Measurements from ENCODE around the gene P2RX3. TPM values are rescaled to one million over a fixed set of nuclear protein-coding genes. Genes with fewer than 3 reads are reported as not detected.
A peak's percentile ranks its signal among the peaks of the same experiment; 100 is the strongest.

P2RX3 gene
- total RNA-seq, 4 donors from 2014 or later = not detected

GRCh38 chr11:57303280-57303989 lies 34.7 kb upstream of the P2RX3 start:
- no peak overlapping the region for H3K4me3 ChIP-seq
- no peaks in the 10 kb centered on the region for H3K27me3 ChIP-seq
- WGBS = 89% methylated on average over 17 of the region's 17 CpGs
- TF ChIP-seq CTCF (IDR thresholded peaks at IDR 0.05) = no peak
- TF ChIP-seq POLR2A (IDR thresholded peaks at IDR 0.05; ENCODE audit: low read depth) = no peak
- no peak for TF ChIP-seq EP300 (IDR thresholded peaks at IDR 0.05)
- TF ChIP-seq POLR2AphosphoS5 (IDR thresholded peaks at IDR 0.05) = no peak
- H3K27ac ChIP-seq (replicated peaks in 1 of 4) = peak overlapping the region in 2 of 4 donors; percentile 10 to 19
- peaks cover 6 to 20% (median 16%) of the 10 kb centered on the region in 4 donors for H3K9me3 ChIP-seq
- no peak for DNase-seq (ENCODE audit: extremely low spot score)
- H3K36me3 ChIP-seq = peaks cover 48 to 77% (median 70%) of the 10 kb centered on the region in 4 donors
- intact Hi-C loops (cut with DNase I) = no loop called here
- H3K4me1 ChIP-seq = peaks cover 41 to 54% (median 50%) of the 10 kb centered on the region in 4 donors

- DNase-seq (ENCODE audit: extremely low spot score) = no peak
- H3K36me3 ChIP-seq = peaks cover 45 to 77% (median 70%) of the 10 kb centered on the region in 4 donors
- WGBS = 69% methylated on average over 8 of the region's 8 CpGs
- intact Hi-C loops (cut with DNase I) = no loop called here
- peak overlapping the region in 3 of 4 donors; percentile 1 to 23 (median 19) for H3K27ac ChIP-seq (replicated peaks in 1 of 4)
- peaks cover 47 to 60% (median 57%) of the 10 kb centered on the region in 4 donors for H3K4me1 ChIP-seq
- TF ChIP-seq EP300 (IDR thresholded peaks at IDR 0.05) (no peak), CTCF (IDR thresholded peaks at IDR 0.05) (no peak), POLR2A (IDR thresholded peaks at IDR 0.05; ENCODE audit: low read depth) (no peak), POLR2AphosphoS5 (IDR thresholded peaks at IDR 0.05) (no peak)
- H3K4me3 ChIP-seq = peak overlapping the region in 1 of 4 donors; percentile 7
- peaks cover 5 to 16% (median 13%) of the 10 kb centered on the region in 4 donors for H3K9me3 ChIP-seq
- no peaks in the 10 kb centered on the region for H3K27me3 ChIP-seq
Observed at GRCh38 chr11:57303990-57304579, 34.1 kb upstream of the P2RX3 start.

GRCh38 chr11:57305523-57305922 lies 32.6 kb upstream of the P2RX3 start:
- TF ChIP-seq CTCF (IDR thresholded peaks at IDR 0.05) = no peak
- no peak for TF ChIP-seq POLR2AphosphoS5 (IDR thresholded peaks at IDR 0.05)
- no peak for TF ChIP-seq EP300 (IDR thresholded peaks at IDR 0.05)

GRCh38 chr11:57306161-57306876 lies 31.8 kb upstream of the P2RX3 start:
- 84% methylated on average over 15 of the region's 15 CpGs for WGBS
- intact Hi-C loops (cut with DNase I) = no loop called here
- Histone ChIP-seq H3K27me3 (no peaks in the 10 kb centered on the region), H3K27ac (replicated peaks in 1 of 4) (no peak overlapping the region), H3K4me3 (no peak overlapping the region), H3K4me1 (peaks cover 70 to 83% (median 79%) of the 10 kb centered on the region in 4 donors), H3K36me3 (peaks cover 24 to 70% (median 60%) of the 10 kb centered on the region in 4 donors), H3K9me3 (no peaks in the 10 kb centered on the region)
- no peak for TF ChIP-seq CTCF (IDR thresholded peaks at IDR 0.05)
- no peak for TF ChIP-seq POLR2A (IDR thresholded peaks at IDR 0.05; ENCODE audit: low read depth)
- no peak for TF ChIP-seq POLR2AphosphoS5 (IDR thresholded peaks at IDR 0.05)
- TF ChIP-seq EP300 (IDR thresholded peaks at IDR 0.05) = no peak
- no peak for DNase-seq (ENCODE audit: extremely low spot score)

More at GRCh38 chr11:57305523-57305922, 32.6 kb upstream of the P2RX3 start:
- Histone ChIP-seq H3K4me1 (peaks cover 62 to 75% (median 71%) of the 10 kb centered on the region in 4 donors), H3K27ac (replicated peaks in 1 of 4) (no peak overlapping the region), H3K36me3 (peaks cover 32 to 77% (median 68%) of the 10 kb centered on the region in 4 donors), H3K9me3 (peaks cover 0 to 2% (median 0%) of the 10 kb centered on the region in 4 donors), H3K4me3 (no peak overlapping the region), H3K27me3 (no peaks in the 10 kb centered on the region)
- intact Hi-C loops (cut with DNase I) = no loop called here
- WGBS = 93% methylated on average over 7 of the region's 8 CpGs
- DNase-seq (ENCODE audit: extremely low spot score) = no peak

Data from esophagus muscularis mucosa (tissue), 4 donors.